H1 (cell line): ENCODE results near the gene VPS72. TPM values are rescaled to one million over a fixed set of nuclear protein-coding genes. Genes with fewer than 3 reads are reported as not detected.

ENCODE experiments used
- CTCF ChIA-PET: fragments of 300-600 bp; sonication (Branson Sonifier 250); formaldehyde crosslinking; loops from one replicate; lab custom pipeline; 2021; ENCODE audit not compliant: partially characterized antibody; lab: Charles Lee
- POLR2A ChIA-PET: fragments of 300-600 bp; sonication (Branson Sonifier 250); formaldehyde crosslinking; loops from one replicate; lab custom pipeline; 2021; ENCODE audit warnings: inconsistent platforms; ENCODE audit not compliant: partially characterized antibody; lab: Charles Lee
- DNase-seq, 2 experiments: peaks; one replicate each; pipeline versions ENCODE4 v3.0.0 to v3.0.0-alpha.2; 2010 to 2022; ENCODE audit warnings: low spot score in 2 of 2, low read depth in 1 of 2, mixed read lengths in 1 of 2
- FAIRE-seq: peaks from 2 replicates; lab custom pipeline; 2011; peaks lifted over from hg19 to GRCh38; lab: Jason Lieb, UNC
- H2AFZ ChIP-seq: 2 replicates; pipeline ENCODE4 v1.8.1; 2012; ENCODE audit warnings: low read length, inconsistent platforms
- H2AK5ac ChIP-seq: 2 replicates; pipeline ENCODE4 v1.6.1; 2013; ENCODE audit warnings: low read depth, low read length
- H2BK120ac ChIP-seq: replicated peaks from 2 replicates; pipeline ENCODE3; 2013; ENCODE audit warnings: low read depth, low read length, inconsistent platforms
- H2BK12ac ChIP-seq: 2 replicates; pipeline ENCODE4 v1.6.1; 2013; ENCODE audit warnings: low read depth, low read length
- H2BK15ac ChIP-seq: 2 replicates; pipeline ENCODE4 v1.6.1; 2013; ENCODE audit warnings: low read length
- H2BK20ac ChIP-seq: 2 replicates; pipeline ENCODE4 v1.6.1; 2013; ENCODE audit warnings: low read length
- H2BK5ac ChIP-seq: 2 replicates; pipeline ENCODE4 v1.6.1; 2013; ENCODE audit warnings: low read depth, low read length
- H3K14ac ChIP-seq: 2 replicates; pipeline ENCODE4 v1.6.1; 2013; ENCODE audit warnings: inconsistent platforms; ENCODE audit not compliant: insufficient read length
- H3K18ac ChIP-seq: 2 replicates; pipeline ENCODE4 v1.6.1; 2013; ENCODE audit warnings: low read length; ENCODE audit errors: extremely low read depth
- H3K23ac ChIP-seq: 2 replicates; pipeline ENCODE4 v1.6.1; 2013; ENCODE audit warnings: inconsistent platforms; ENCODE audit not compliant: insufficient read length
- H3K23me2 ChIP-seq: 2 replicates; pipeline ENCODE4 v1.6.1; 2013; ENCODE audit warnings: low read depth, low read length
- H3K27ac ChIP-seq: 2 replicates; pipeline ENCODE4 v1.6.1; 2011; ENCODE audit warnings: low read depth, low read length, inconsistent platforms
- H3K27me3 ChIP-seq, 4 experiments: replicated peaks in 1 of 4; 1 replicate in 1 of 4; 2 replicates in 3 of 4; pipeline versions ENCODE4 v1.6.1 to v1.8.1; 2011 to 2013; ENCODE audit warnings: low read length in 3 of 4, mild to moderate bottlenecking in 3 of 4, inconsistent platforms in 2 of 4, mixed read lengths in 2 of 4, moderate library complexity in 1 of 4; ENCODE audit not compliant: control insufficient read depth in 3 of 4, insufficient read depth in 3 of 4; ENCODE audit errors: extremely low read depth in 1 of 4
- H3K36me3 ChIP-seq, 4 experiments: 2 replicates each; pipeline versions ENCODE4 v1.6.1 to v1.8.1; 2011 to 2013; ENCODE audit warnings: mild to moderate bottlenecking in 4 of 4, low read length in 3 of 4, moderate library complexity in 2 of 4, control low read depth in 1 of 4, inconsistent platforms in 1 of 4; ENCODE audit not compliant: insufficient read depth in 4 of 4, control insufficient read depth in 2 of 4
- H3K4ac ChIP-seq: replicated peaks from 2 replicates; pipeline ENCODE3; 2013; ENCODE audit warnings: low read length, low read depth, mixed read lengths, inconsistent platforms; ENCODE audit not compliant: insufficient read length
- H3K4me1 ChIP-seq, 4 experiments: replicated peaks in 1 of 4; 1 replicate in 1 of 4; 2 replicates in 3 of 4; pipeline versions ENCODE4 v1.6.1 to v1.8.1; 2011 to 2013; ENCODE audit warnings: low read length in 3 of 4, inconsistent platforms in 2 of 4, mixed read lengths in 1 of 4; ENCODE audit not compliant: insufficient read depth in 4 of 4, control insufficient read depth in 3 of 4
- H3K4me2 ChIP-seq, 2 experiments: 2 replicates each; pipeline versions ENCODE4 v1.6.1 to v1.8.1; 2011 to 2013; ENCODE audit warnings: low read depth in 2 of 2, low read length in 2 of 2, control low read depth in 1 of 2, inconsistent platforms in 1 of 2, mild to moderate bottlenecking in 1 of 2; ENCODE audit not compliant: insufficient read depth in 1 of 2
- H3K4me3 ChIP-seq, 4 experiments: fragments of 200-600, 300-600 bp in 1 of 4; sonication (generic), shearing (Covaris generic), sonication (Bioruptor Twin) in 1 of 4; 2 replicates each; pipeline versions ENCODE4 v1.5.1 to v1.8.1; 2011 to 2016; ENCODE audit warnings: low read length in 4 of 4, low read depth in 3 of 4, control low read depth in 2 of 4, inconsistent platforms in 2 of 4, mild to moderate bottlenecking in 2 of 4, mixed read lengths in 1 of 4, moderate library complexity in 1 of 4; ENCODE audit not compliant: insufficient read depth in 2 of 4; ENCODE audit errors: extremely low read depth in 1 of 4
- H3K56ac ChIP-seq: replicated peaks from 2 replicates; pipeline ENCODE3; 2013; ENCODE audit warnings: low read depth, mild to moderate bottlenecking, mixed read lengths, low read length, inconsistent platforms; ENCODE audit not compliant: insufficient read length
- H3K79me1 ChIP-seq: 2 replicates; pipeline ENCODE4 v1.6.1; 2013; ENCODE audit warnings: low read depth, low read length, control low read depth
- H3K79me2 ChIP-seq, 2 experiments: 2 replicates each; pipeline versions ENCODE4 v1.6.1 to v1.8.1; 2012 to 2013; ENCODE audit warnings: low read length in 2 of 2, mild to moderate bottlenecking in 2 of 2, inconsistent platforms in 1 of 2; ENCODE audit not compliant: insufficient read depth in 2 of 2, control insufficient read depth in 1 of 2
- H3K9ac ChIP-seq, 4 experiments: replicated peaks in 1 of 4; 1 replicate in 1 of 4; 2 replicates in 3 of 4; pipeline versions ENCODE4 v1.6.1 to v1.8.1; 2011 to 2013; ENCODE audit warnings: low read depth in 3 of 4, low read length in 3 of 4, control low read depth in 2 of 4, mild to moderate bottlenecking in 2 of 4, moderate library complexity in 2 of 4, inconsistent platforms in 1 of 4; ENCODE audit errors: extremely low read depth in 1 of 4
- H3K9me3 ChIP-seq, 2 experiments: 2 replicates each; pipeline versions ENCODE4 v1.6.1 to v1.8.1; 2012 to 2013; ENCODE audit warnings: mild to moderate bottlenecking in 2 of 2, moderate library complexity in 2 of 2, control low read depth in 1 of 2, inconsistent platforms in 1 of 2, low read depth in 1 of 2, low read length in 1 of 2, mixed read lengths in 1 of 2; ENCODE audit not compliant: insufficient read depth in 2 of 2
- H4K20me1 ChIP-seq, 2 experiments: replicated peaks in 1 of 2; 2 replicates each; pipeline versions ENCODE3 to v1.8.1; 2011 to 2013; ENCODE audit warnings: inconsistent platforms in 2 of 2, low read length in 2 of 2, mild to moderate bottlenecking in 1 of 2; ENCODE audit not compliant: insufficient read depth in 2 of 2, control insufficient read depth in 1 of 2
- H4K5ac ChIP-seq: 2 replicates; pipeline ENCODE4 v1.6.1; 2013; ENCODE audit warnings: low read length, low read depth, mixed read lengths, inconsistent platforms; ENCODE audit not compliant: insufficient read length
- H4K8ac ChIP-seq: 2 replicates; pipeline ENCODE4 v1.8.0; 2013; ENCODE audit warnings: mild to moderate bottlenecking, moderate library complexity, low read length, inconsistent platforms; ENCODE audit not compliant: insufficient read depth; ENCODE audit errors: extremely low read depth
- H4K91ac ChIP-seq: replicated peaks from 2 replicates; pipeline ENCODE3; 2013; ENCODE audit warnings: low read length, mixed read lengths, inconsistent platforms; ENCODE audit not compliant: insufficient read length
- ATF3 ChIP-seq: IDR thresholded peaks from 2 replicates; pipeline ENCODE4 v1.6.1; 2011; ENCODE audit warnings: low read depth, mild to moderate bottlenecking, low read length; ENCODE audit not compliant: insufficient read depth
- BACH1 ChIP-seq: IDR thresholded peaks from 2 replicates; pipeline ENCODE4 v1.6.1; 2012; ENCODE audit warnings: low read length, improper control_type of control experiment
- CHD1 ChIP-seq: IDR thresholded peaks from 2 replicates; pipeline ENCODE4 v1.6.1; 2012; ENCODE audit warnings: low read depth, low read length, improper control_type of control experiment
- EZH2 ChIP-seq: fragments of 200-600 bp; sonication (generic); IDR thresholded peaks from 2 replicates; pipeline ENCODE4 v1.7.1; 2012; ENCODE audit warnings: low read depth, mild to moderate bottlenecking, moderate library complexity, low read length, inconsistent platforms; ENCODE audit not compliant: severe bottlenecking
- HDAC6 ChIP-seq: IDR thresholded peaks from one replicate; pipeline ENCODE4 v1.7.1; 2012; ENCODE audit warnings: low read depth, mild to moderate bottlenecking, inconsistent platforms, low read length, moderate library complexity
- KDM4A ChIP-seq: IDR thresholded peaks from one replicate; pipeline ENCODE4 v1.7.1; 2012; ENCODE audit warnings: low read depth, mild to moderate bottlenecking, moderate library complexity, low read length, inconsistent platforms; ENCODE audit not compliant: severe bottlenecking
- RAD21 ChIP-seq, 2 experiments: IDR thresholded peaks in 1 of 2; conservative IDR thresholded peaks in 1 of 2; 2 replicates each; pipeline ENCODE4 v1.6.1; 2011; ENCODE audit warnings: low read depth in 2 of 2, low read length in 2 of 2, improper control_type of control experiment in 1 of 2, inconsistent platforms in 1 of 2, mild to moderate bottlenecking in 1 of 2, moderate library complexity in 1 of 2
- RFX5 ChIP-seq: IDR thresholded peaks from 2 replicates; pipeline ENCODE4 v1.6.1; 2011; ENCODE audit warnings: low read depth, low read length, improper control_type of control experiment, borderline replicate concordance
- ZNF274 ChIP-seq: IDR thresholded peaks from 2 replicates; pipeline ENCODE4 v1.7.0; 2012; ENCODE audit warnings: low read length, borderline replicate concordance; ENCODE audit errors: extremely low read depth
- WGBS, 2 experiments: shearing (Covaris generic) in 1 of 2; methylation state at CpG; one replicate each; pipeline versions ENCODE4 v1.1.6 to v1.1.7; 2013 to 2015; ENCODE audit warnings: low lambda C conversion rate in 2 of 2, mixed read lengths in 2 of 2, inconsistent platforms in 1 of 2, low coverage in 1 of 2, missing lambda C conversion rate in 1 of 2; ENCODE audit not compliant: insufficient replicate concordance in 2 of 2, insufficient coverage in 1 of 2, insufficient read length in 1 of 2; ENCODE audit errors: extremely low coverage in 1 of 2, missing lambda C conversion rate in 1 of 2; 5-methylcytosine and 5-hydroxymethylcytosine counted together
- polyA plus RNA-seq, 7 experiments: library from polyadenylated mRNA; depleted of rRNA in 3 of 7; stranded (reverse) in 5 of 7; unstranded in 2 of 7; fragments of >200 nt in 5 of 7; fragments of 200-250 nt in 2 of 7; gene quantifications; 1 replicate in 5 of 7; 2 replicates in 1 of 7; 4 replicates in 1 of 7; pipeline versions ENCODE4 v1.2.1 to v1.2.3, GENCODE V29; 2011 to 2013; ENCODE audit warnings: missing spikeins in 2 of 7, mixed read lengths in 2 of 7
- total RNA-seq: library from RNA; stranded (reverse); fragmentation: NEBNext Ultra II Directional; extraction: Animal tissue kit (Norgen Biotek cat#: 25700); gene quantifications from 2 replicates; pipeline ENCODE4 v1.2.1, GENCODE V29; 2021

Gene VPS72
- total and polyA plus RNA-seq, 2 of the 8 experiments (the other 6 are each of a cell fraction or from before 2014, with no cell fraction given) = 86.6 to 121 TPM

GRCh38 chr1:151165738-151166504, 24.1 kb downstream of the VPS72 start, which contains the start of the genes LYSMD1 and SCNM1:
LYSMD1 (minus strand) TSS chr1:151165902; CDS start chr1:151165258, 644 bp downstream.
SCNM1 (plus strand) TSS chr1:151166144; CDS start chr1:151166153, 9 bp downstream.
- 2% methylated on average over 38 of the region's 38 CpGs; no CpG with 5 or more reads in 1 of the 2 experiments for WGBS, 2 experiments
- H3K27me3 ChIP-seq = no peaks in the 10 kb centered on the region
- no peaks in the 10 kb centered on the region for H4K20me1 ChIP-seq
- no peak for TF ChIP-seq RFX5
- no peak for TF ChIP-seq KDM4A
- TF ChIP-seq ATF3 = 0 out of 2 replicates have a peak, but pooled peaks have one; percentile 2
- TF ChIP-seq BACH1 = 0 out of 2 replicates have a peak, but pooled peaks have one; percentile 53
- no peak for TF ChIP-seq CHD1
- TF ChIP-seq RAD21 (IDR thresholded peaks at IDR 0.05 in 1 of 2, conservative IDR thresholded peaks at IDR 0.05 in 1 of 2; ENCODE audit: low read depth in 2 of 2, low read length in 2 of 2) = no peak
- no peak for TF ChIP-seq HDAC6
- no peak for TF ChIP-seq ZNF274
- no peak for TF ChIP-seq EZH2

More at GRCh38 chr1:151165738-151166504, 24.1 kb downstream of the VPS72 start, which contains the start of the genes LYSMD1 and SCNM1:
- no peak within 1 kb of the TSS for H4K91ac ChIP-seq
- no peaks in the 10 kb centered on the region for H3K9me3 ChIP-seq
- ChIA-PET CTCF (interaction anchor here (1.0 to 2.7 kb wide), 8 partner anchors 10 to 118 kb away, joined by 3 to 11 read pairs (median 4); partner anchors contain the start of genes C1orf56, TMOD4 and VPS72), POLR2A (interaction anchor here (0.6 to 2.4 kb wide), 17 partner anchors 9 to 198 kb away, joined by 3 to 13 read pairs (median 5); partner anchors contain the start of genes PSMD4, TMOD4 and TNFAIP8L2)
- H2BK12ac ChIP-seq = peak within 1 kb of the TSS; percentile 20; the same call in 1 of the 2 replicates
- 0 out of 2 replicates have a peak, but pooled peaks cover 3% of the 10 kb centered on the region for H3K79me1 ChIP-seq
- H2AK5ac ChIP-seq = no peak within 1 kb of the TSS; the same call in 1 of the 2 replicates
- peak within 1 kb of the TSS; percentile 56 for H3K56ac ChIP-seq
- H3K36me3 ChIP-seq = peaks cover 0 to 18% (median 5%) of the 10 kb centered on the region in 4 experiments; a peak in 5 of 8 replicates
- peak within 1 kb of the TSS; percentile 93 for H2AFZ ChIP-seq
- H3K14ac ChIP-seq = no peak within 1 kb of the TSS
- H3K4me2 ChIP-seq = peak within 1 kb of the TSS; percentile 86 to 89
- peak within 1 kb of the TSS; percentile 22 for H4K5ac ChIP-seq
- peak within 1 kb of the TSS; percentile 89; the same call in 1 of the 2 replicates for H3K18ac ChIP-seq
- no peak within 1 kb of the TSS for H2BK120ac ChIP-seq
- DNase-seq = peak; percentile 90 to 93
- peak within 1 kb of the TSS; percentile 86 for H4K8ac ChIP-seq
- FAIRE-seq = peak; percentile 92
- H2BK5ac ChIP-seq = peak within 1 kb of the TSS; percentile 85
- 0 out of 2 replicates have a peak within 1 kb of the TSS, but pooled peaks have one; percentile 15 for H2BK20ac ChIP-seq
- peak within 1 kb of the TSS; percentile 42 for H3K27ac ChIP-seq
- no peak within 1 kb of the TSS for H3K23ac ChIP-seq
- H3K4ac ChIP-seq = no peak within 1 kb of the TSS
- H3K4me1 ChIP-seq = peaks cover 5 to 10% (median 5%) of the 10 kb centered on the region in 4 experiments
- H3K79me2 ChIP-seq = peaks cover 0 to 12% of the 10 kb centered on the region in 2 experiments; a peak in 2 of 4 replicates
- peak within 1 kb of the TSS; percentile 79 to 89 (median 81) for H3K9ac ChIP-seq
- peak within 1 kb of the TSS; percentile 80 to 99 (median 95) for H3K4me3 ChIP-seq
- H2BK15ac ChIP-seq = 0 out of 2 replicates have a peak within 1 kb of the TSS, but pooled peaks have one; percentile 10
- peaks cover 17% of the 10 kb centered on the region for H3K23me2 ChIP-seq
